OCI-LY3 (cell line): ENCODE data around the gene CEP57L1.

ENCODE experiments used
- EZH2phosphoT487 ChIP-seq: fragments of 200-600 bp; shearing (Covaris generic); IDR thresholded peaks from 2 replicates; pipeline ENCODE4 v1.6.1; 2018; ENCODE audit warnings: antibody characterized with exemption, mixed run types, low read depth
- TF ChIP-seq, protein P1 (sequence below): fragments of 200-600, 300-600 bp; sonication (generic); IDR thresholded peaks from 2 replicates; pipeline ENCODE4 v1.5.1; 2014; ENCODE audit warnings: antibody characterized with exemption, low read length, low read depth

DNA sequence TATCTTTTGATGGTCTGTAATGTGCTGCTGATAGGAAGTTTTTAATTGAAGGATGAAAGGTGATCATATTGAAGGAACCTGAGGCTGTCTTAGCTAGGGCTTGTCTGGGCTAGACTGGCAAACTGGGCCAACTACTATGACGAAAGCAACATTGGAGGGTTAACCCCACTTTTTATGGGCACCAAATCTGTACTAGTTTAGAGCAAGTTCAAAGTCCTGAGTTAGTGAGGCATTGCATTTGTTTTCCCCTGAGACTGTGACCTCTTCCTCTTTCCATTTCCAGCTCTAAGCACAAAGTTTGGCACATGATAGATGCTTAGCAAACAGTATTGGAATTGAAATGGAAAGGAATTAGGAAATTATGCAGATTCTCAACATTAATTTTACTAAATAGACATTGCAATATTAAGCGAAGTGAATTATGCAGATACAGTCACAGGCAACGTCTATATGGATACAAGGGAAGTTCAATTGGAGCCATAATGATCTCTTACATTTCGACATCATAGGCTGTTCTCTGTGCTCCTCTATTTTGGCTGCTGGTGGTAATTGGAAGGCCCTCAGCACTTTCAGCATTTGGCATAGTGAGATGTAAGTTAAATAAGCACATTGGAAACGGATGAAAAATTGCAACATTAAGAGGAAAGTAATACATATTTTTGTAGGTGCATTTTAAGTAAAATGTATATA, 22.2 kb downstream of the CEP57L1 start:
- TF ChIP-seq, protein P1, sequence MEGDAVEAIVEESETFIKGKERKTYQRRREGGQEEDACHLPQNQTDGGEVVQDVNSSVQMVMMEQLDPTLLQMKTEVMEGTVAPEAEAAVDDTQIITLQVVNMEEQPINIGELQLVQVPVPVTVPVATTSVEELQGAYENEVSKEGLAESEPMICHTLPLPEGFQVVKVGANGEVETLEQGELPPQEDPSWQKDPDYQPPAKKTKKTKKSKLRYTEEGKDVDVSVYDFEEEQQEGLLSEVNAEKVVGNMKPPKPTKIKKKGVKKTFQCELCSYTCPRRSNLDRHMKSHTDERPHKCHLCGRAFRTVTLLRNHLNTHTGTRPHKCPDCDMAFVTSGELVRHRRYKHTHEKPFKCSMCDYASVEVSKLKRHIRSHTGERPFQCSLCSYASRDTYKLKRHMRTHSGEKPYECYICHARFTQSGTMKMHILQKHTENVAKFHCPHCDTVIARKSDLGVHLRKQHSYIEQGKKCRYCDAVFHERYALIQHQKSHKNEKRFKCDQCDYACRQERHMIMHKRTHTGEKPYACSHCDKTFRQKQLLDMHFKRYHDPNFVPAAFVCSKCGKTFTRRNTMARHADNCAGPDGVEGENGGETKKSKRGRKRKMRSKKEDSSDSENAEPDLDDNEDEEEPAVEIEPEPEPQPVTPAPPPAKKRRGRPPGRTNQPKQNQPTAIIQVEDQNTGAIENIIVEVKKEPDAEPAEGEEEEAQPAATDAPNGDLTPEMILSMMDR = no peak
- no peak for TF ChIP-seq EZH2phosphoT487
